Thyroid gland (tissue), 4 donors: ENCODE data around the gene WDR27.
"Not testable (repeated sequence)": the region's sequence is repeated elsewhere in the genome, so short reads cannot be mapped to it uniquely, and the experiment has no call there.

Experiments used
- POLR2A ChIP-seq, 2 donors: fragments of 450-650 bp; IDR thresholded peaks; one replicate each; pipeline ENCODE4 v1.6.1; 2017; ENCODE audit warnings: antibody characterized with exemption in 2 of 2, mild to moderate bottlenecking in 2 of 2, moderate library complexity in 1 of 2
- TF ChIP-seq, protein P1 (sequence below), 6 experiments: fragments of 200-600 bp in 3 of 6; fragments of 450-650 bp in 3 of 6; sonication (generic) in 3 of 6; IDR thresholded peaks; one replicate each; pipeline ENCODE4 v1.5.1; 2016 to 2019; ENCODE audit warnings: antibody characterized with exemption in 6 of 6, mild to moderate bottlenecking in 2 of 6, inconsistent platforms in 1 of 6, moderate library complexity in 1 of 6

GRCh38 chr6:169434554-169434953 lies 267.3 kb downstream of the WDR27 start:
- not testable (repeated sequence) for TF ChIP-seq POLR2A (IDR thresholded peaks at IDR 0.05)
- TF ChIP-seq, protein P1, sequence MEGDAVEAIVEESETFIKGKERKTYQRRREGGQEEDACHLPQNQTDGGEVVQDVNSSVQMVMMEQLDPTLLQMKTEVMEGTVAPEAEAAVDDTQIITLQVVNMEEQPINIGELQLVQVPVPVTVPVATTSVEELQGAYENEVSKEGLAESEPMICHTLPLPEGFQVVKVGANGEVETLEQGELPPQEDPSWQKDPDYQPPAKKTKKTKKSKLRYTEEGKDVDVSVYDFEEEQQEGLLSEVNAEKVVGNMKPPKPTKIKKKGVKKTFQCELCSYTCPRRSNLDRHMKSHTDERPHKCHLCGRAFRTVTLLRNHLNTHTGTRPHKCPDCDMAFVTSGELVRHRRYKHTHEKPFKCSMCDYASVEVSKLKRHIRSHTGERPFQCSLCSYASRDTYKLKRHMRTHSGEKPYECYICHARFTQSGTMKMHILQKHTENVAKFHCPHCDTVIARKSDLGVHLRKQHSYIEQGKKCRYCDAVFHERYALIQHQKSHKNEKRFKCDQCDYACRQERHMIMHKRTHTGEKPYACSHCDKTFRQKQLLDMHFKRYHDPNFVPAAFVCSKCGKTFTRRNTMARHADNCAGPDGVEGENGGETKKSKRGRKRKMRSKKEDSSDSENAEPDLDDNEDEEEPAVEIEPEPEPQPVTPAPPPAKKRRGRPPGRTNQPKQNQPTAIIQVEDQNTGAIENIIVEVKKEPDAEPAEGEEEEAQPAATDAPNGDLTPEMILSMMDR (IDR thresholded peaks at IDR 0.05): not testable (repeated sequence)
